ENCODE data around the gene HES3.

HES3 gene

DNA sequence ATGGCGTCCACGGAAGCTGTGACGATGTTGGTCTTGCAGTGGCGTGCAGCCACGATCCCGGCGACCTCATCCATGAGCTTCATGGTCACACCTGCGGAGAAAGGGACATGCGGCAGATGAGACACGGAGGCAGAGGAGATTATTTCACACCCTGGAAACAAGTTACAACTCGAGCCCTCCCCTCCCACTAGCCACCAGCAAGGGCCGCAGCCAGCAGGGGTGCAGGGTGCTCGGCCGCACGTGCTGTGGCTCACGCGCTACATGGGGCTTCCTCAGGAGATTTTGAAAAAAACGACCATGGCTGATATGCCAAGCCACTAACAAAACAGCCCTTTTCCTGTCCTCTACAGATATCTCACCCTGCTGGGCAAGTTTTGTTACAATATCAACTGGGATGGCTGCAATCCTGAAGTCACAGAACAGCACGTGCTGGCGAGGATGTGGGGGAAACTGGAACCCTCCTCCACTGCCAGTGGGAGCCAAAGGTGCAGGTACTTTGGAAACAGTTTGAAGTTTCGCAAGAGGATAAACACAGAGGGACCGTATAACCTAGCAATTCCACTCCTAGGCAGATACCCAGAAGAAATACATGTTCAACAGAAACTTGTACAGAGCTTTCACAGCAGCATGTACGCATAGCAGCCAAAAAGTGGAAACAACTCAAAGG is 51.0 kb downstream of the HES3 start:
- peaks cover 34% of the 10 kb centered on the region for H3K36me3 ChIP-seq
- H3K9me3 ChIP-seq (ENCODE audit: severe bottlenecking): no peaks in the 10 kb centered on the region
- DNase-seq: no peak
- H3K27me3 ChIP-seq (ENCODE audit: insufficient read depth, low read depth, severe bottlenecking): no peaks in the 10 kb centered on the region
- no peak overlapping the region for H3K27ac ChIP-seq
- TF ChIP-seq, protein P1, sequence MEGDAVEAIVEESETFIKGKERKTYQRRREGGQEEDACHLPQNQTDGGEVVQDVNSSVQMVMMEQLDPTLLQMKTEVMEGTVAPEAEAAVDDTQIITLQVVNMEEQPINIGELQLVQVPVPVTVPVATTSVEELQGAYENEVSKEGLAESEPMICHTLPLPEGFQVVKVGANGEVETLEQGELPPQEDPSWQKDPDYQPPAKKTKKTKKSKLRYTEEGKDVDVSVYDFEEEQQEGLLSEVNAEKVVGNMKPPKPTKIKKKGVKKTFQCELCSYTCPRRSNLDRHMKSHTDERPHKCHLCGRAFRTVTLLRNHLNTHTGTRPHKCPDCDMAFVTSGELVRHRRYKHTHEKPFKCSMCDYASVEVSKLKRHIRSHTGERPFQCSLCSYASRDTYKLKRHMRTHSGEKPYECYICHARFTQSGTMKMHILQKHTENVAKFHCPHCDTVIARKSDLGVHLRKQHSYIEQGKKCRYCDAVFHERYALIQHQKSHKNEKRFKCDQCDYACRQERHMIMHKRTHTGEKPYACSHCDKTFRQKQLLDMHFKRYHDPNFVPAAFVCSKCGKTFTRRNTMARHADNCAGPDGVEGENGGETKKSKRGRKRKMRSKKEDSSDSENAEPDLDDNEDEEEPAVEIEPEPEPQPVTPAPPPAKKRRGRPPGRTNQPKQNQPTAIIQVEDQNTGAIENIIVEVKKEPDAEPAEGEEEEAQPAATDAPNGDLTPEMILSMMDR (IDR thresholded peaks at IDR 0.05; ENCODE audit: low read depth, low read length): no peak
- H3K4me3 ChIP-seq (ENCODE audit: low read depth, low read length): no peak overlapping the region
